DND-41 (cell line): ENCODE measurements around the gene RNASE7.

Source experiments
- ATAC-seq: fragments of 200-7000 bp; cut with Tn5 transposase; 3 replicates; pipeline ENCODE4 v1.9.1; 2021; ENCODE audit warnings: low read depth; ENCODE audit not compliant: insufficient read depth
- DNase-seq: peaks from one replicate; pipeline ENCODE4 v3.0.0-alpha.2; 2020
- H2AFZ ChIP-seq: 2 replicates; pipeline ENCODE4 v1.6.0; 2012; ENCODE audit warnings: low read depth, low read length
- H3K27ac ChIP-seq: 2 replicates; pipeline ENCODE4 v1.5.1; 2012; ENCODE audit warnings: low read length, inconsistent platforms
- H3K27me3 ChIP-seq: fragments of 200-600 bp; sonication (generic); 2 replicates; pipeline ENCODE4 v1.6.0; 2012; ENCODE audit warnings: low read length, mild to moderate bottlenecking, inconsistent platforms; ENCODE audit not compliant: insufficient read depth, poor library complexity
- H3K36me3 ChIP-seq: 2 replicates; pipeline ENCODE4 v1.5.1; 2012; ENCODE audit warnings: low read length, inconsistent platforms; ENCODE audit not compliant: insufficient read depth
- H3K4me1 ChIP-seq: 2 replicates; pipeline ENCODE4 v1.5.1; 2012; ENCODE audit warnings: mild to moderate bottlenecking, low read length; ENCODE audit not compliant: insufficient read depth
- H3K4me2 ChIP-seq: 2 replicates; pipeline ENCODE4 v1.6.0; 2012; ENCODE audit warnings: mild to moderate bottlenecking, moderate library complexity, low read length, inconsistent platforms; ENCODE audit not compliant: insufficient read depth
- H3K4me3 ChIP-seq, 2 experiments: fragments of 200-600 bp in 1 of 2; shearing (Covaris generic) in 1 of 2; 2 replicates each; pipeline ENCODE4 v1.5.1; 2012 to 2016; ENCODE audit warnings: inconsistent platforms in 2 of 2, low read length in 2 of 2, mild to moderate bottlenecking in 2 of 2, low read depth in 1 of 2, moderate library complexity in 1 of 2
- H3K79me2 ChIP-seq: 2 replicates; pipeline ENCODE4 v1.6.0; 2012; ENCODE audit warnings: low read length, inconsistent platforms; ENCODE audit not compliant: insufficient read depth
- H3K9ac ChIP-seq: 2 replicates; pipeline ENCODE4 v1.6.0; 2012; ENCODE audit warnings: low read depth, mild to moderate bottlenecking, inconsistent platforms, low read length, moderate library complexity
- H3K9me3 ChIP-seq: 2 replicates; pipeline ENCODE4 v1.5.1; 2012; ENCODE audit warnings: low read length, moderate library complexity, mild to moderate bottlenecking, inconsistent platforms; ENCODE audit not compliant: insufficient read depth, severe bottlenecking
- H4K20me1 ChIP-seq: 2 replicates; pipeline ENCODE4 v1.6.0; 2012; ENCODE audit warnings: low read length; ENCODE audit not compliant: insufficient read depth
- EZH2 ChIP-seq: IDR thresholded peaks from 3 replicates; pipeline ENCODE4 v1.6.1; 2012; ENCODE audit warnings: borderline replicate concordance, low read depth, mild to moderate bottlenecking, moderate library complexity, low read length, inconsistent platforms; ENCODE audit not compliant: severe bottlenecking
- TF ChIP-seq, protein P1 (sequence below): IDR thresholded peaks from 2 replicates; pipeline ENCODE4 v1.5.1; 2012; ENCODE audit warnings: borderline replicate concordance, low read length, moderate library complexity, mild to moderate bottlenecking; ENCODE audit not compliant: poor library complexity, severe bottlenecking; ENCODE audit errors: extremely low read depth

RNASE7 gene

DNA sequence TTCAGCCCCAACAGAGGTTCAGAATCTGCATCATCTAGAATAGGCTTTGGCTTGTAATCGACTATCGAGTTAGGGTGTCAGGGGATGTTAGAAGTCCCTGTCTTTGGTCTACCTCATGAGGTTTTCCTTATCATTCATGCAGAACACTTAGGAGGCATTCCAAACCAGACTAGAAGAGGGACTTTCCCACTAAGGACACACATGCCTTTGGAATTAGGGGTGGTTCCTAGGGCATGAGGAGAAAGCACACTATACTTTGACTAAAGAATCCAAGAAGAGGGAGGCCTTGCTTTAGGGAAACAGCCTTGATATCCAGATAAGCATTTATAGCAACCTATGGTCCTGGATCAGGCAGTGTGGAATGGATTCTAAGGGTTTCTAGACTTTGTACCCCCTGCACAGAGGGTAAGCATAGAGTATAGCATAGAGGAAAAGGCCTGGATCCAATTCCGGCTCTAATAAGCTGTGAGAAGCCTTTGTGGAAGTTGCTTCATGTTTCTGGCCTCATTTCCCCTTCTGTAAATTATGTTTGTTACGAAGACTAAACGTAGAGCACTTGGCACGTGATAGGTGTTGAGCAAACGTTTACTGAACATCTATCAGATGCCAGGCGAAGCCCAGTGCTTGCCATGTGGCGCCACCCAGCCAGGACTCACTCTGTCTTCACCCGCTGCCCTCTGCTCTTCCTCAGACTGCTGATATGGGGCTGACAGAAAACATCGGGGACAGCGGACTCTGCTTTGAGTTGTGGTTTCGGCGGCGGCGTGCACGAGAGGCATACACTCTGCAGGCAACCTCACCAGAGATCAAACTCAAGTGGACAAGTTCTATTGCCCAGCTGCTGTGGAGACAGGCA lies 43.1 kb downstream of the RNASE7 start:
- Histone ChIP-seq H2AFZ (no peak overlapping the region), H3K9ac (no peak overlapping the region), H3K27ac (no peak overlapping the region), H4K20me1 (0 out of 2 replicates have a peak, but pooled peaks cover 8% of the 10 kb centered on the region), H3K36me3 (0 out of 2 replicates have a peak, but pooled peaks cover under 1% of the 10 kb centered on the region), H3K27me3 (peaks cover 5% of the 10 kb centered on the region), H3K4me2 (no peak overlapping the region), H3K9me3 (no peaks in the 10 kb centered on the region), H3K79me2 (no peaks in the 10 kb centered on the region), H3K4me1 (no peaks in the 10 kb centered on the region), H3K4me3 (no peak overlapping the region)
- TF ChIP-seq, protein P1, sequence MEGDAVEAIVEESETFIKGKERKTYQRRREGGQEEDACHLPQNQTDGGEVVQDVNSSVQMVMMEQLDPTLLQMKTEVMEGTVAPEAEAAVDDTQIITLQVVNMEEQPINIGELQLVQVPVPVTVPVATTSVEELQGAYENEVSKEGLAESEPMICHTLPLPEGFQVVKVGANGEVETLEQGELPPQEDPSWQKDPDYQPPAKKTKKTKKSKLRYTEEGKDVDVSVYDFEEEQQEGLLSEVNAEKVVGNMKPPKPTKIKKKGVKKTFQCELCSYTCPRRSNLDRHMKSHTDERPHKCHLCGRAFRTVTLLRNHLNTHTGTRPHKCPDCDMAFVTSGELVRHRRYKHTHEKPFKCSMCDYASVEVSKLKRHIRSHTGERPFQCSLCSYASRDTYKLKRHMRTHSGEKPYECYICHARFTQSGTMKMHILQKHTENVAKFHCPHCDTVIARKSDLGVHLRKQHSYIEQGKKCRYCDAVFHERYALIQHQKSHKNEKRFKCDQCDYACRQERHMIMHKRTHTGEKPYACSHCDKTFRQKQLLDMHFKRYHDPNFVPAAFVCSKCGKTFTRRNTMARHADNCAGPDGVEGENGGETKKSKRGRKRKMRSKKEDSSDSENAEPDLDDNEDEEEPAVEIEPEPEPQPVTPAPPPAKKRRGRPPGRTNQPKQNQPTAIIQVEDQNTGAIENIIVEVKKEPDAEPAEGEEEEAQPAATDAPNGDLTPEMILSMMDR, result no peak
- ATAC-seq (no peak), DNase-seq (no peak)

DNA sequence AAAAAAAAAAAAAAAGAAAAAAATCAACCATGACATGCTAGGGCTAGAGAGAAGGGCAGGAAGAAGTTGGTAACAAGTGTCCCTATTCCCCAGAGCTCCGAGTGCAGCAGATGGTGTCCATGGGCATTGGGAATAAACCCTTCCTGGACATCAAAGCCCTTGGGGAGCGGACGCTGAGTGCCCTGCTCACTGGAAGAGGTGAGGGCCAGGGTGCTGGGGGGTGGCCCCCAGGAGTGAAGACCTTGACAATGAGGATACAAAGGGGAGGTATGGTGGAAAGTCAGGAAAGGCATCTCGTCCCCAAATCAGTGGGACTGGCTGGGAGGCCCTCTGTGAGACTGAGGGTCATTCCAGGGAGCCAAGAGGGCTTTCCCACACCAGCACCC lies 44.7 kb downstream of the RNASE7 start:
- Histone ChIP-seq H3K36me3 (peaks cover 17% of the 10 kb centered on the region), H3K4me1 (no peaks in the 10 kb centered on the region), H3K27me3 (no peaks in the 10 kb centered on the region), H3K9ac (no peak overlapping the region), H2AFZ (no peak overlapping the region), H3K4me3 (no peak overlapping the region), H3K27ac (no peak overlapping the region), H3K4me2 (no peak overlapping the region), H4K20me1 (peaks cover 8% of the 10 kb centered on the region; the same call in 1 of the 2 replicates), H3K79me2 (no peaks in the 10 kb centered on the region), H3K9me3 (no peaks in the 10 kb centered on the region)
- DNase-seq, result no peak
- no peak for ATAC-seq
- TF ChIP-seq, protein P1, result no peak
- no peak for TF ChIP-seq EZH2

DNA sequence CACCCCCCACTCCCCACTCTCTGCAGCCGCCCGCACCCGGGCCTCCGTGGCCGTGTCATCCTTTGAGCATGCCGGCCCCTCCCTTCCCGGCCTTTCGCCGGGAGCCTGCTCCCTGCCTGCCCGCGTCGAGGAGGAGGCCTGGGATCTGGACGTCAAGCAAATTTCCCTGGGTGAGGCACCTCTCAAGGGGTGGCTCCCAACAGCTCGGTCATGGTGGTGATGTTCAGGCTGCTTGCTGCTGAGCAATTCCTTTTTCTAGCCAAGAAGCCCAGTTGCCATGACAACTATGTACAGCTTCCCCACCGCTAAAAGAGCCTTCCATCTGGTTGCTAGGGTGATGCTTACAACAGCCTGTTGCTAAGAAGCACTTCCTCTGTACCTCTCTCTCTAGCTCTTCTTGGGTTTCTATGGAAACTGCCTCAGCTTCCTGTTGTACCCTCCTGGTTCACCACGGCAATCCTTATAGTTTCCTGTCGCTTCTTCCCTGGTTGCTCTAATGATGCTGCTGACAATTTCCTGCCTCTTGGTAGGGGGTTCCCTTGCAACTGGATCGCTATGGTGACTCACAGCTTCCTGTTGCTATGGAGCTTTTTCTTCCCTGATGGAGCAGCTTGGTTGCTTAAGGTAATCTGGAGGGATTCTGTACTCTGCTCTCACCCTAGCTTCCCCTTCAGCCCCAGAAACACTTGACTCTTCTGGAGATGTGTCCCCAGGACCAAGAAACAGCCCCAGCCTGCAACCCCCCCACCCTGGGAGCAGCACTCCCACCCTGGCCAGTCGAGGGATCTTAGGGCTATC lies 45.3 kb downstream of the RNASE7 start:
- Histone ChIP-seq H3K4me2 (no peak overlapping the region), H3K36me3 (peaks cover 22% of the 10 kb centered on the region), H2AFZ (no peak overlapping the region), H3K9ac (no peak overlapping the region), H3K27ac (no peak overlapping the region), H3K27me3 (no peaks in the 10 kb centered on the region), H3K79me2 (no peaks in the 10 kb centered on the region), H3K4me1 (no peaks in the 10 kb centered on the region), H4K20me1 (peaks cover 8% of the 10 kb centered on the region; the same call in 1 of the 2 replicates), H3K9me3 (no peaks in the 10 kb centered on the region), H3K4me3 (no peak overlapping the region)
- DNase-seq (peak; percentile 68), ATAC-seq (peak; percentile 83)
- TF ChIP-seq EZH2, result no peak
- TF ChIP-seq, protein P1, result no peak
